AG08395 (cell line): ENCODE data around the gene GBP7.
"Not testable (repeated sequence)": the region's sequence is repeated elsewhere in the genome, so short reads cannot be mapped to it uniquely, and the experiment has no call there.

ENCODE experiments used
- DNase-seq: peaks from one replicate; pipeline ENCODE4 v3.0.0; 2012; ENCODE audit warnings: mixed read lengths, low spot score

The GBP7 gene

GRCh38 chr1:89170170-89171066 is 5.4 kb downstream of the GBP7 start:
- no peak for DNase-seq

- no peak for DNase-seq
These were observed 6.6 kb downstream of the GBP7 start for GRCh38 chr1:89169166-89169565.

- no peak for DNase-seq
These were observed 8.1 kb downstream of the GBP7 start for GRCh38 chr1:89167590-89168230.

GRCh38 chr1:89166705-89167104 is 9.1 kb downstream of the GBP7 start:
- DNase-seq: no peak

GRCh38 chr1:89165811-89166210 is 10.0 kb downstream of the GBP7 start:
- DNase-seq: no peak

GRCh38 chr1:89151047-89151446 is 24.8 kb downstream of the GBP7 start:
- DNase-seq: no peak

- DNase-seq: no peak
These were observed 25.8 kb downstream of the GBP7 start for GRCh38 chr1:89149976-89150375.

GRCh38 chr1:89149229-89149628 is 26.6 kb downstream of the GBP7 start:
- peak; percentile 10 for DNase-seq

GRCh38 chr1:89147678-89148658 is 27.8 kb downstream of the GBP7 start:
- DNase-seq: no peak

GRCh38 chr1:89146721-89147120 is 29.1 kb downstream of the GBP7 start:
- no peak for DNase-seq

- no peak for DNase-seq
These were observed 32.3 kb downstream of the GBP7 start for GRCh38 chr1:89143484-89143883.

- no peak for DNase-seq
These were observed 33.6 kb downstream of the GBP7 start for GRCh38 chr1:89142160-89142559.

GRCh38 chr1:89133747-89134146 is 42.1 kb downstream of the GBP7 start:
- no peak for DNase-seq

GRCh38 chr1:89130716-89131115 is 45.1 kb downstream of the GBP7 start:
- DNase-seq: no peak

- DNase-seq: no peak
These were observed 45.9 kb downstream of the GBP7 start for GRCh38 chr1:89129911-89130310.

- DNase-seq: not testable (repeated sequence)
These were observed 47.8 kb downstream of the GBP7 start for GRCh38 chr1:89128003-89128458.

- DNase-seq: not testable (repeated sequence)
These were observed 48.9 kb downstream of the GBP7 start for GRCh38 chr1:89126602-89127565.

GRCh38 chr1:89125913-89126580 is 49.8 kb downstream of the GBP7 start, which contains the start of gene GBP2:
Gene GBP2, minus strand, starts transcription at chr1:89126114. Its CDS starts 4,148 bp downstream, at chr1:89121966.
- peak; percentile 79 for DNase-seq

- DNase-seq: peak; percentile 4
These were observed 50.4 kb downstream of the GBP7 start for GRCh38 chr1:89125240-89125912.

- no peak for DNase-seq
These were observed 54.2 kb downstream of the GBP7 start for GRCh38 chr1:89121641-89122040.
